22Rv1 (cell line): ENCODE data around the gene MRPS31.
"Not testable (repeated sequence)": the region's sequence is repeated elsewhere in the genome, so short reads cannot be mapped to it uniquely, and the experiment has no call there.

Experiments used
- H3K27ac ChIP-seq: fragments of 450-650 bp; 2 replicates; pipeline ENCODE4 v1.5.1; 2017
- CTCF ChIP-seq: fragments of 450-650 bp; IDR thresholded peaks from 2 replicates; pipeline ENCODE4 v1.5.1; 2017; ENCODE audit warnings: mild to moderate bottlenecking
- ZFX ChIP-seq: fragments of 450-650 bp; IDR thresholded peaks from 2 replicates; pipeline ENCODE4 v1.6.1; 2017; ENCODE audit warnings: antibody characterized with exemption, borderline replicate concordance

MRPS31 gene

DNA sequence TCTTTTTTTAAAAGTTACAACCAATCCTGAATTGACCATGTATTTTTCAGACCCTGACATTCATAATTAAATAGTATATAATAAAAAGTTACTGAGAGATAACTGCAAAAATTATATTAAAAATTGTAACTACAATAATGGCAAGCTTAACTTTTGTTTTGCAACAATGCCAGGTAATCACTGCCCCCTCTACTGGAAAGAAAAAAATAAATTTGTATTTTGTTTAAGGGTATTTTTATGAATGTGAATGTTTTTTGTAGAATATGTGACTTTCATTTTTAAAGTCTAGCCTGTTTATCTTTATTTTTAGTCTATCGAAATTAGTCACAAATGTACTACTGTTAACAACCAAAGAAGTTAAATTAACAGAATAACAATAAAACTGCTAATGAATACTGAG lies 21.7 kb downstream of the MRPS31 start:
- peak; percentile 28; the same call in 1 of the 2 replicates for TF ChIP-seq CTCF
- TF ChIP-seq ZFX, result no peak
- H3K27ac ChIP-seq, result no peak overlapping the region

DNA sequence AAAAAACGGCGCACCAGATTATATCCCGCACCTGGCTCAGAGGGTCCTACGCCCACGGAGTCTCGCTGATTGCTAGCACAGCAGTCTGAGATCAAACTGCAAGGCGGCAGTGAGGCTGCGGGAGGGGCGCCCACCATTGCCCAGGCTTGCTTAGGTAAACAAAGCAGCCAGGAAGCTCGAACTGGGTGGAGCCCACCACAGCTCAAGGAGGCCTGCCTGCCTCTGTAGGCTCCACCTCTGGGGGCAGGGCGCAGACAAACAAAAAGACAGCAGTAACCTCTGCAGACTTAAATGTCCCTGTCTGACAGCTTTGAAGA lies 35.8 kb downstream of the MRPS31 start:
- H3K27ac ChIP-seq, result not testable (repeated sequence)

DNA sequence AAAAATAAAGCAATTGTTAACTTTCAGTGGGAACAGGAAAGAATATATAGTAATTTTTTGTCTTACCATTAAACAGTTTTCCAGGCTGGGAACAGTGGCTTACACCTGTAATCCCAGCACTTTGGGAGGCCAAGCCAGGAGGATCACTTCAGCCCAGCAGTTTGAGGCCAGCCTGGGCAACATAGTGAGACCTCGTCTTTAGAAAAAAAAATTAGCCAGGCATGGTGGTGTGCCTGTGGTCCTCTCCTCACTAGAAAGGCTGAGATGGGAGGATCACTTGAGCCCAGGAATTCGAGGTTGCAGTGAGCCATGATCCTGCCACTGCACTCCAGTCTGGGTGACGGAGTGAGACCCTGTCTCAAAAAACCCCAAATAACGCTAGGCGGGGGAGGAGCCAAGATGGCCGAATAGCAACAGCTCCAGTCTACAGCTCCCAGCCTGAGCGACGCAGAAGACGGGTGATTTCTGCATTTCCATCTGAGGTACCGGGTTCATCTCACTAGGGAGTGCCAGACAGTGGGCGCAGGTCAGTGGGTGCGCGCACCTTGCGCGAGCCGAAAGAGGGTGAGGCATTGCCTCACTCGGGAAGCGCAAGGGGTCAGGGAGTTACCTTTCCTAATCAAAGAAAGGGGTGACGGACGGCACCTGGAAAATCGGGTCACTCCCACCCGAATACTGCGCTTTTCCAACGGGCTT lies 36.3 kb downstream of the MRPS31 start:
- not testable (repeated sequence) for H3K27ac ChIP-seq

GRCh38 chr13:40732658-40733057 lies 38.3 kb downstream of the MRPS31 start:
- TF ChIP-seq ZFX (no peak), CTCF (no peak)
- no peak overlapping the region for H3K27ac ChIP-seq

GRCh38 chr13:40728595-40728994 lies 42.4 kb downstream of the MRPS31 start:
- TF ChIP-seq ZFX, result no peak
- no peak for TF ChIP-seq CTCF
- H3K27ac ChIP-seq, result no peak overlapping the region

DNA sequence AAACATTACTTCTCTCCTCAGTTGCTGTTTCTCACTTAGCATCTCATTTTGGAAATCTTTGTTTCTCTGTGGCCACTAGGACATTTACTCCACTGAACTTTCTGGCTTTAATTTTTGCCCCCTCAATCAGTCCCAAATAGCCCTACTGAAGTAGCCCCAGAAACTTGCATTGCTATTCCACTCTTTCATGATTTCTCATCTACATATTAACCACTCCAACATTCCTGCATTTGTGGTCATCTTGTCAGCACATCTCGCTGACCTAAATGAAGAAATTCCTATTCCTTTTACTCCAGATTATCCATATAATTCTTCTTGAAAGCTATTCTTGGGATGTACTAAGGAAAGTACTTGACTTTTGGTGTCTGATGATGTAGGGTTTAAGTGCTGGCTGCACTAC lies 56.6 kb downstream of the MRPS31 start:
- not testable (repeated sequence) for H3K27ac ChIP-seq

DNA sequence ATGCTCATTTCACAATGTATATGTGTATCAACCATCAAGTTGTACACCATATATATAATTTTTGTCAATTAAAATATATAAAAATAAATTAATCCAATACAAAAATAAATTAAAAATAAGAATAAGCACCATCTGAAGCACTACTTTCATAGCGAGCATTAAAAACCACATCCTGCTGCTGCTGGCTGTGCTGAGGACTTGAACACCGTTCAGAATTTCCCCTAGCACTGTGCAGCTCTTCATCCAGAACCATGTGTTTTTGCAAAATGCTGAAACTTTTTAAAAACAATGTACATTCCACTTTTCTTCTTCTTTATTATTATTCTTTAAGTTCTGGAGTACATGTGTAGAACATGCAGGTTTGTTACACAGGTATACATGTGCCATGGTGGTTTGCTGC lies 64.6 kb downstream of the MRPS31 start:
- no peak overlapping the region for H3K27ac ChIP-seq
- TF ChIP-seq CTCF (no peak), ZFX (no peak)

GRCh38 chr13:40697711-40698110 lies 73.3 kb downstream of the MRPS31 start:
- H3K27ac ChIP-seq, result no peak overlapping the region

More at GRCh38 chr13:40697711-40698110, 73.3 kb downstream of the MRPS31 start:
- no peak for TF ChIP-seq ZFX
- TF ChIP-seq CTCF, result no peak
